ENCODE measurements around the gene TMED6. TPM values are rescaled to one million over a fixed set of nuclear protein-coding genes. Genes with fewer than 3 reads are reported as not detected.
A peak's percentile ranks its signal among the peaks of the same experiment; 100 is the strongest.

TMED6 gene
- total RNA-seq, 1 donor from 2014 or later, result not detected

DNA sequence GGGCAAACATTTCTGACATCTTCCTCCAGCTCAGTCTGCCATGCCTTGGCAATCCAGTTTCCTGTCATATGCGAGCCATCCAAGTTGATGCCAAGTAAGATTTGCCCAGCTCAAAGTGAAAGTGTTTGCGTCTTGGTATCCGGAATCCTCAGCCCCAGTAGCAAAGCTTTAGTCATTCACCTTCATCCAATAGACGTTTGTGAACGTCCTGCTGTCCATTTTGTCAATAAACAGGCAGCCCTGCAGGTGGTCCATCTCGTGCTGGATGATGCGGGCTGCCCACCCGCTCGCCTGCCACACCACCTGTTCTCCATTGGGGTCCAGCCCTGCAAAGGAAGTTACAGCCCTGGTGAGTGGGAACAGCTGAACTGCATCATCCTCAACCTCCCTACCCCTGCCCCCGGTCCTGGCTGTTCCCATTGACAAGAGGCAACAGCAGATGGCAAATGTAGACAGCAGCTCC lies 22.7 kb downstream of the TMED6 start:
- intact Hi-C loops (cut with DNase I), result no loop called here
- DNase-seq (peak; percentile 33), ATAC-seq (ENCODE audit: poor library complexity) (no peak)

DNA sequence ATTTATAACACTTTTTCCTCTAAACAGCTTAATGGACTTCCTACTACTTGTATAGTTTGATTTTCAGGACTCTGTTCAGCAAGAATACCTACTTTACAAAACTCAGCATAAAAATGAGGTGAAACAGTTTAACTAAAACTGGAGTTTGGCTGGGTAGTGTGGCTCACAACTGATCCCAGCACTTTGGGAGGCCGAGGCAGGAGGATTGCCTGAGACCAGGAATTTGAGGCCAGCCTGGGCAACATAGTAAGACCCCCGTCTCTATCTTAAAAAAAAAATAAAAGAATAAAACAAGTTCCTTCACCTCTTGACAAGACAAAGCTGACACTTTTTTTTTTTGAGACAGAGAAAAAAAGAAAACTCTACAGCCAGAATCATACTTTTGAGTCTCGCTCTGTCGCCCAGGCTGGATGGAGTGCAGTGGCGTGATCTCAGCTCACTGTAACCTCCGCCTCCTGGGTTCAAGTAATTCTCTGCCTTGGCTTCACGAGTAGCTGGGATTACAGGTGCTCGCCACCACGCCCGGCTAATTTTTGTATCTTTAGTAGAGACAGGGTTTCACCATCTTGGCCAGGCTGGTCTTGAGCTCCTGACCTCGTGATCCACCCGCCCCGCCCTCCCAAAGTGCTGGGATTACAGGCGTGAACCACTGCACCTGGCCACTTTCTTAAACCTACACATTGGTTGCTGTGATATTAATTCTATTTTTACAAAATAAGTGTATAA lies 23.8 kb downstream of the TMED6 start:
- intact Hi-C loops (cut with DNase I), result no loop called here
- ATAC-seq (ENCODE audit: poor library complexity), result no peak
- DNase-seq, result peak; percentile 27

DNA sequence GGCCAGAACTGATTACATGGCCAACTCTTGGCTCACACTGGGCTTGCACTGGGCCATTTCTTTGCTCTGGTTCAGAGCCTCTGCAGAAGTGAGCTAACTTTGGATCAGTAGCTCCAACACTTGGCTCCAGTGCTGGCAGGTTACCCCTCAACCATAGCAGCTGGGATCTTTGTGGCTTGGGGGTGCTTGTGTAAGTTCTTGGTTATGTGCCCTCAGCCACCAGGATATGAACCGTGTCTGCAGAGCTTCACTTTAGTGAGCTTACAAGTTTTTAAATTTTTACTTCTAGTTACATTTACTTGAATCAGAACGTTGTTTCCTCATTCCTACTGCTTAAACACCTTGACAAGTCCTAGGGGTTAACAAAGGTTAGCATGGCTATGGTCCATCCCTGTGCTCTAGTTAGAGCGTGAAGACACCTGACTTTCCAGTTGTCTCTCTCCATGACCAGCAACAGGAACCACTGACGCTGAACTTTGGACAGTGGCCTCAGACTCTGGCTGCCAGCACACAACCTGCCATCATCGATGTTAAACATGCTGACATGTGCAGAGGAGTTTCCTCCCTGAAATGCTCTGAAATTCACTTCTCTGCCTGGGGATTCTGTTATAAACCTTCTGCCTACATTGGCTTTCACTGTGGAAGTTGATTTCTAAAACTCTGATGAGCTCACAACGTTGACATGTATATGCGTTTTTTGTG lies 25.3 kb downstream of the TMED6 start:
- intact Hi-C loops (cut with DNase I), result no loop called here
- DNase-seq (no peak), ATAC-seq (ENCODE audit: poor library complexity) (no peak)

DNA sequence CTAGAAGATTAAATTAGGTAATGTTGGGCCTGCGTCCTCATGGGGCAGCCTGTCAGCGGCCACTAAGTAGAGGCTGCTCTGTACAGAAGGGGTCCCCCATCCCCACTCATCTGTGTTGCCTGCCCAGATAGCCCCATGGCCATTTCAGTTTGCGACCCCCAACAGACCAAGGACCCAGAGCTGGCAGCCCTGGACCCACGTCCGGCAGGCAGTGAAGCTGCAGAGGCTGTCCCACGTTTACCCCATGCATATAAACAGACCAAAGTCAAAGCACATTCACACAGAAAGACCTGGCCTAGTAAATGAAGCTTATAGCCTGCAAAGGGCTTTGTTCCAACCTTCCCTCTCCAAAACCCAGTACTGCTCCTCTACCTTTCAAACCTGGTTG lies 25.8 kb downstream of the TMED6 start:
- intact Hi-C loops (cut with DNase I), result no loop called here
- ATAC-seq (ENCODE audit: poor library complexity) (no peak), DNase-seq (no peak)

DNA sequence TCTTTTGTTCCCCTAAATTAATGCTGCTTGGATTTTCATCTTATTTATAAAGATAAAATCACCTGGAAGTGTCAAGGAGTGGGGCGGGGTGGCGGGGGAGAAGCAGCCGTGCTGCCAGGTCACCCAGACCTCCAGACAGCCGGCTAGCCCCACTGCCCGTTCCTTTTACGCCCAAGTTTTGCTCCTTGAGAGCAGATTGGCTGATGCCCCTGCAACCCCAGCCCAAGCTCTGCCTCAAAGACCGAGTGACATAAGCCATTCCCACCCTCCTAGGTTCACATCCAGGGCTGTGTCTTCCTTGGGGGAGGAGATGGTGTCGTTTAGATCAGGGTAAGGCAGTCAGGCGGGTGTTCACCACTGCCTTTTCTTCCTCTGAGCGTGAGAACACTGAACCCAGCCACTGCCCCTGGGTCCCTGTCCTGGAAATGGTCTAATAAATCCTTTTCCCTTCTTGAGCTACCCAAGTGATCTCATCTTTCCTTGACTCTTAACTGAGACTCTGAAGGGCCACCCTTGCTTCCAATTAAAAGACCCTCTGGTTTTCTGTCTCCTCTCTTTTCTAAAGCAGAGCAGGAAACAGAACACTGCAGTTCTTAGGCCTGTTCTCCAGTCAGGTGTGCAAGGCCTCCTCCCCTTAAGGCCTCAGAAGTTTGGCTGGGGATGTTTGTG lies 26.9 kb downstream of the TMED6 start:
- intact Hi-C loops (cut with DNase I), result no loop called here
- DNase-seq, result no peak
- ATAC-seq (ENCODE audit: poor library complexity), result no peak

DNA sequence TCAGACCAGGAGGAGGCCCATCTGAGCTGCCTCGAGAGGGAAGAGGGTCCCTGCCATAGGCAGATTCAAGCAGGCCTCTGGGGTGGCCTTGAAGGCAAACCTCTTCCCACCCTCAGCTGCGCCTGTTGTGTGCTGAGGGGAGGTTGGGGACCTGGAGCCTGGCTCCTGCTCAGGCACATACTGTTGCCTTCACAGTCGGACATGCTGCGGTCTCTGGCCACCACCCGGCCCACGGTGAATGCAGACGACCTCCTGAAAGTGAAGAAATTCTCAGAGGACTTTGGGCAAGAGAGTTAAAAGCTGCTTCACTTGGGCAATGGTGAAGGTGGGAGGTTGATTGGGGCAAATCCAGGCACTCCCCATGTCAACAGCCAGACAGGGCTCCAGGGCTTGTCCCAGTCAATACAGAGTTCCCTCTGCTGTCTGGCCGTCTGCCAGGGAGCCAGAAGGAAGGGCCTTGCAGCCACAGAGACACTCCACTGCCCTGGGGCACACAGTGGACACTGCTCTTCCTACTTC lies 27.5 kb downstream of the TMED6 start:
- intact Hi-C loops (cut with DNase I), result no loop called here
- ATAC-seq (ENCODE audit: poor library complexity) (peak; percentile 57), DNase-seq (peak; percentile 80)

DNA sequence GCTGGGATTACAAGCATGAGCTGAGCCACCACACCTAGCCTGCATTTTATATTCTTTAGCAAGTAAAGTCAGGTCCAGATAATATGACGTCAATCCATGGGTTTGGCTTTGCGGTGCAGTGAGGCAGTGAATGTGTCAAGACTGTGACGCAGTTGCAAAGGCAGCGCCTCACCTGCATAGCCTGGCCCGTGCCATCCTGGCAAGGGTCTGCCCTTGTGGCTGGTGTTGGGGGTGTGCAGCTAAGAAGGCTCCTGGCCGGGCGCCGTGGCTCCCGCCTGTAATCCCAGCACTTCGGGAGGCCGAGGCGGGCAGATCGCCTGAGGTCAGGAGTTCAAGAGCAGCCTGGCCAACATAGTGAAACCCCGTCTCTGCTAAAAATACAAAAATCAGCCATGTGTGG lies 28.2 kb downstream of the TMED6 start:
- DNase-seq, result no peak
- intact Hi-C loops (cut with DNase I), result no loop called here
- ATAC-seq (ENCODE audit: poor library complexity), result no peak

DNA sequence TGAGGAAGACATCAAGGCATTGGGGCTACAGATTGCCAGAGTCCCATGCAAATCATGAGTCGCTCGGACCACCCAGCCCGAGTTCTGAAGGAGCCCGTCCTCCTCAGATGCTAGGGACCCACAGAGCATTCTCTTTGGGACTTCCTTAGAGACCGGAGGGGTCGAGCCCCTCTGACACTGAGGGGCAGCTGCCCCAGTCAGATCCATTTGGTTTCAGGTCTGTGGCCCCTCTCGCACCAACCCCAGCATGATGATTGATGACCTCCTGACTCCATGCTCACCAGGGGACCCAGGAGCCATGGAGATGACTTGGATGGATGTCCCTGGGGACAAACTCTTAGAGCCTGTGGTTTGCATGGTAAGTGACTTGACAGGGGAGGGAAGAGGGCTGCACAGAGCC lies 29.2 kb downstream of the TMED6 start:
- DNase-seq, result no peak
- ATAC-seq (ENCODE audit: poor library complexity), result no peak
- intact Hi-C loops (cut with DNase I), result no loop called here

DNA sequence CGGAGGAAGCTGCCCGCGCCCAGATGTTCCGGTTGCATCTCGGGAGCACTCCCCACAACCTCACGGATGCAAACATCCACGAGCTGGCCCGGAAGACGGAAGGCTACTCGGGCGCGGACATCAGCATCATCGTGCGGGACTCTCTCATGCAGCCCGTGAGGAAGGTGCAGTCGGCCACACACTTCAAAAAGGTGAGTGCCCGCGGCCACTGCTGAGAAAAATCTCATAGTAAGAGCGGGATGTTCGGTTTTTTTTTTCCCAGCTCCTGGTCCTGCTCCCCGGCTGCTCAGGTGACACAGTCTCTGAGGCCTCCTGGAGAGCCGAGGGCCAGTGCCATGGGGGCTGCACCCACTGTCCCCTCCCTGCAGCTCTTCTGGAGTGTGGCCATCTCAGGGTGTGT lies 30.5 kb downstream of the TMED6 start:
- no peak for DNase-seq
- intact Hi-C loops (cut with DNase I), result no loop called here
- ATAC-seq (ENCODE audit: poor library complexity), result no peak

DNA sequence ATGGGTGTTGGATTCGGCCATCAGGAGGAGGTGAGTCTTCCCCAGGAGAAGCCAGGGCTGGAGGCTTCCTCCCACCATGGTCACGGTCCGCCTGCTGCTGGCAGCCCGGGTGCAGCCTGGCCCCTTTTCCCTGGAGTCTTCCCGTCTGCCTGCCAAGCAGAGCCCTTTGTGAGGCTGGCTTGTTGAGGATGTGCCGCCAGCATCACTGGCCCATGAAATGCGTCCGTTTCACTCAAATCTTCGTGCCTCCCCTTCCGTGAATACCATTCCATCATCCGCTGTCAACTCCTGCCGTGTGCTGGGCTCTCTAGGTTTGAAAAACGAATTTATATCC lies 30.9 kb downstream of the TMED6 start:
- ATAC-seq (ENCODE audit: poor library complexity) (no peak), DNase-seq (no peak)
- intact Hi-C loops (cut with DNase I), result no loop called here

DNA sequence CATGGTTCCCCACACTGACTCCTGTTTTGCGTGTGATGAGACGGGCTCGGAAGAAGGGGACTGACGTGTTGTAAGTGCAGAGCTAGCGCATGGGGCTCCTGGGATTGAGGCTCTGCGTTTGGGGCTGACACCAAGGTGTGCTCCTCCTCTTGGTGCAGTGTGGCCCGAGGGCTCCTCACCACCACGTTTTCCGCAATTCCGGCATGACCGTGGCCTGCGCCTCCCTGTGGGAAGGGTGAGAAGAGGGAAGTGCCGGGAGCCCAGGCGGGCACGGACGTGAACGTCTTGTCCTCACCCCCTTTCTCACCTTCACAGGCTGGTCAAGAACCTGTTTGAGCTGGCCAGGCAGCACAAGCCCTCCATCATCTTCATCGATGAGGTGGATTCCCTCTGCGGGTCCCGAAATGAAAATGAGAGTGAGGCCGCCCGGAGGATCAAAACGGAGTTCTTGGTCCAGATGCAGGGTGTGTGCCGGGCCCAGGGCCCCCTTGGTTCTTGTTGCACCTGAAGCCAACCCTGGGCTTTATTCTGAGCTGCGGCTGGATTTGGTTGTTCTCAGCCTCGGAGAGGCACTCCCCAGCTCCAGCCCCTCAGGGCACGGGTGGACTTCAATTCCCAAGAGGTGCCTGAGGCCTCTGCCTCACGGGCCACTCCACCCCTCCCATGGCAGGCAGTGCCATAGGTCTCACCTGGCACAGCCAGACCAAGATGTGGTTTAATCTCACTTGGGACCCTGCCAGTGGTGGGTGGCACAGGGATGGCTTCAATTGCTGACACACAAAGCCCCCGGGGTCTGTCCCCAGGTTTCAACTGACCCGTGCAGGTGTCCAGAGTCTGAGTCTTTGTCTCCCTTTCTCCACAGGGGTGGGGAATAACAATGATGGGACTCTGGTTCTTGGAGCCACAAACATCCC lies 31.5 kb downstream of the TMED6 start:
- intact Hi-C loops (cut with DNase I), result no loop called here
- no peak for DNase-seq
- no peak for ATAC-seq (ENCODE audit: poor library complexity)

DNA sequence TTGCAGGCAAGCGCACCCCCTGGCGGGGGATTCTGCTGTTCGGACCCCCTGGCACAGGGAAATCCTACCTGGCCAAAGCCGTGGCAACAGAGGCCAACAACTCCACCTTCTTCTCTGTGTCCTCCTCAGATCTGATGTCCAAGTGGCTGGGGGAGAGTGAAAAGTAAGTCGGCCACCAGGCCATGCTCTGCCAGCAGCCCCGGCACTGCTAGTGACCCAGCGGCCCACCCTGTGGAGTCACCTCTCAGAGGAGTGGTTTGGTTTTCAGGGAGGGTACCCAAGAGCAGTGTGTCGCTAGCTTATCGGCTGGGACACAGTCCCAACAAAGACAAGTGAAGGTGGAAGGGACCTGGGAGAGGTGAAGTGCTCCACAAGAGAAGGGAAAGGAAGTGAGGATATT lies 32.2 kb downstream of the TMED6 start:
- ATAC-seq (ENCODE audit: poor library complexity) (no peak), DNase-seq (no peak)
- intact Hi-C loops (cut with DNase I), result no loop called here

DNA sequence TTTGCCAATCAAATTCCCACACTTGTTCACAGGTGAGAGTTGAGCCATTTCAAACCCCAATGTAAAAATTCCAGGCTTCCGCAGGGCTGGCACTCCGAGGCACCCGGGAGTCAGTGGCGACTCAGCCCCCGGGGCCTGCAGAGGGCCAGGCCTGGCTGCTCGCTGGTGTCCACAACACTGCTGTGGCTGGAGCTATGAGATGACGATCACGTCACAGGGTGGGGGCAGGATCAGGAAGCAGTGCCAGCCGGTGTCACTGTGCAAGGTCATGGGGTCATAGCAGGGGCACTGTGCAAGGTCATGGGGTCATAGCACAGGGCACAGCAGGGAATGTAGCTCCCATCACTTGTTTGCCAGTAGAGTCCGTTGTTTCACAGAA lies 32.7 kb downstream of the TMED6 start:
- DNase-seq (no peak), ATAC-seq (ENCODE audit: poor library complexity) (no peak)
- intact Hi-C loops (cut with DNase I), result no loop called here

DNA sequence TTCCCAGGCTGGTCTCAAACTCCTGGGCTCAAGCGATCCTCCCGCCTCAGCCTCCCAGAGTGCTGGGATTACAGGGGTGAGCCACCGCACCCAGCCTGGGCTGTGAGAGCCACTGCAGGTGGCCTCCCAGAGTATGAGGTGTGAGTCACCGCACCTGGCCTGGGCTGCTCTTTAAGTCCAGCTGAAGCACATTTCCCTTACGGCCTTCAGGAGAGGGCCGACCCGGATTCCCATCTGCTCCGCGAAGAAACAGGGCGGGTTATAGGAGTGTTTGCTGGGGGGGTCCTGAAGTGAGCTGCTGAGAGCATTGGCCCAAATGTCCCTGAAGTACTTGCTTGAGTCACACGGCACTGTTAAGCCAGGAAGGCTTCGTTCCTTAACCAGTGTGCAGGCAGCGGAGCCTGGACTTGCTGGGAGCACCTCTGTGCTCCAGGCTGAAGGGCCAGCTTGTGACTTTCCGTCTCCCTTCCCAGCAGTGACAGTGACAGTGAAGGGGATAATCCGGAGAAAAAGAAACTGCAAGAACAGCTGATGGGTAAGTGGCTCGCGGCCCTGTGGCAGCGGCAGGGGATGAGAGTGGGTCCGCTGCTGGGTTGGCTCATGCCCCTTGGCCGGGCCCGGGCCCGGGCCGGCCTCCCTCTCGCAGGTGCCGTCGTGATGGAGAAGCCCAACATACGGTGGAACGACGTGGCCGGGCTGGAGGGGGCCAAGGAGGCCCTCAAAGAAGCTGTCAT lies 33.2 kb downstream of the TMED6 start:
- ATAC-seq (ENCODE audit: poor library complexity) (no peak), DNase-seq (no peak)
- intact Hi-C loops (cut with DNase I), result no loop called here

DNA sequence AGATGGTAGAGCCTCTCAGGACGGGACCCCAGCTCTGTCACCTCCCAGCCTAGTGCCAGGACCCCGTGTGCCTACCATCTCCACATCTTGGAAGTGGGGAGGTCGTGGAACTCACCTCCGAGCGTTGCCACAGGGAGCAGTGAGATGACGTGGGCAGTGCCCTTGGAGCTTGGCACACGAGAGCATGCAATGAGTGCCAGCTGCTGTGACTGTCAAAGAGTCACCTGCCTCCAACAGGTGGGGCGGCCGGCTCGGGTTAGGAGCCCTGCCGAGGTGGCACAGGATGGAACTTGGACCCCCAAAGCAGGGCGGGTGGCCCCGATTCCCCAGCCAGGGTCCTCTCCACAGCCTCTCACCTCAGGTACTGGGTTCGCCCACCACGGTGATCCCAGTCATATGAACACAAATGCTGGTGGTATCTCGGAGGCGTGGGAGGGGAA lies 35.0 kb downstream of the TMED6 start:
- DNase-seq (no peak), ATAC-seq (ENCODE audit: poor library complexity) (no peak)
- intact Hi-C loops (cut with DNase I), result no loop called here

DNA sequence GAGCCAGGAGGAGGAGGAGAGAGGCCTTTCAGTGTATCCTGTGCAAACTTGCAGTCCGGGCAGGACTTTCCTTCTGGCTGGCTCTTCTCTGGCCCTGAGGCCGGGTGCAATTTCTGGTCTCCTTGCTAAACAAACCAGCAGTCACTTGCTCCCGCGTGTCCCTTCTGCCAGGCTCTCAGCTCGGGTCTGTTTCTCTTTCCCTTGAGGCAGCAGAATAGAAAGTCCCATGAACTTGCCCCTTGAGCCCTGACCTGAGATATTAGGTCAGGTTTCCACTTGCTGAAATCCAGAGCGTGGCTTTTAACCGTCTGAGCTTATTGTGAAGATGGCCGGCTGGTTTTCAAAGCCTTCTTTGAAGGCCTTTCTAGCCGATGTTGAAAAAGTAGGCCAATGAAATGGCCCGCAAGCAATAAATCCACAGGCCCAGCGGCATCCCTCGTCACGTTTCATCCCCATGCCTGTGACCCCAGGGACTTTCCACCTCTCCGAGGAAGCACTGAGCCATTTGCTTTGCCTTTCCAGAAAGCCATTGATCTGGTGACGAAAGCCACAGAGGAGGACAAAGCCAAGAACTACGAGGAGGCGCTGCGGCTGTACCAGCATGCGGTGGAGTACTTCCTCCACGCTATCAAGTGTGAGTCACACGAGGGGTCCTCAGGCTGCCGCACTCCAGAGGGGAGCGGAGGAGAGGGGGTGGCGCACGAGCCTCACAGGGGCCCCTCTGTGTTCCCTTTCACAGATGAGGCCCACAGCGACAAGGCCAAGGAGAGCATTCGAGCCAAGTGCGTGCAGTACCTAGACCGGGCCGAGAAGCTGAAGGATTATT lies 35.9 kb downstream of the TMED6 start:
- no peak for ATAC-seq (ENCODE audit: poor library complexity)
- no peak for DNase-seq
- intact Hi-C loops (cut with DNase I), result no loop called here

DNA sequence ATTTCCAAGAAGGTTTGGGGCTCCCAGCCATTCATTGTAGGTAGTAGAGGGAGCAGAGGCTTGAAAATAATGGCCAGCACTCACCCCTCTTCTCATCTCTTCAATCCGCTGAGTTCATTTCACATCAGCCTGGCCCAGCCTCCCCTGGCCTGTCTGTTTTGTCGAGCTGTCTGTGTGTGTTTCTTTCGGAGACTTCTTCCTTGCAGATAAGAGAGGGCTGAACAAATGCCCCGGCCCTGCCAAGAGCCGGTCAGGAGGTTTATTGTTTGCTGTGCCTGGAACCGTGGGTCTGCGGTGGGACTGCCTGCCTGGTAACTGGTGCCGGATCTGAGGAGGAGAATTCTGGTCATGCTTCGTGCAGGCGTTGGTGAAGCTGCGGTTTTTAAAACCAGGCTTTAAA lies 37.1 kb downstream of the TMED6 start:
- intact Hi-C loops (cut with DNase I), result no loop called here
- DNase-seq (no peak), ATAC-seq (ENCODE audit: poor library complexity) (no peak)
